Panc1 (cell line): ENCODE data around the gene SULT1C2. TPM values are rescaled to one million over a fixed set of nuclear protein-coding genes. Genes with fewer than 3 reads are reported as not detected.

Source experiments
- ATAC-seq: fragments of 200-7000 bp; cut with Tn5 transposase; 2 replicates; pipeline ENCODE4 v1.9.1; 2020; ENCODE audit warnings: mild to moderate bottlenecking, moderate library complexity
- BruUV-seq: library from RNA; stranded (reverse); fragments of 400-500 nt; replicated peaks from 2 replicates; lab custom pipeline; 2021; lab: Mats Ljungman, UMichigan
- CTCF ChIA-PET: fragments of 300-600 bp; sonication (Branson Sonifier 250); formaldehyde crosslinking; loops from one replicate; lab custom pipeline; 2022; ENCODE audit warnings: antibody characterized with exemption; lab: Charles Lee
- POLR2A ChIA-PET: fragments of 300-600 bp; sonication (Branson Sonifier 250); formaldehyde crosslinking; loops from one replicate; lab custom pipeline; 2022; ENCODE audit warnings: antibody characterized with exemption; lab: Charles Lee
- DNase-seq: peaks from one replicate; pipeline ENCODE4 v3.0.0-alpha.2; 2010; ENCODE audit warnings: low read depth, low spot score
- H3K27ac ChIP-seq: 2 replicates; pipeline ENCODE4 v1.5.1; 2011; ENCODE audit warnings: mild to moderate bottlenecking, low read length, inconsistent platforms
- H3K27me3 ChIP-seq: fragments of 200-500 bp; sonication (Bioruptor generic); 2 replicates; pipeline ENCODE4 v1.6.0; 2014; ENCODE audit warnings: low read length, inconsistent platforms; ENCODE audit not compliant: control insufficient read depth, insufficient read depth
- H3K36me3 ChIP-seq: fragments of 200-500 bp; sonication (Bioruptor generic); 2 replicates; pipeline ENCODE4 v1.5.1; 2014; ENCODE audit warnings: inconsistent platforms, mild to moderate bottlenecking, low read length, moderate library complexity; ENCODE audit not compliant: control insufficient read depth, insufficient read depth
- H3K4me1 ChIP-seq: 2 replicates; pipeline ENCODE4 v1.5.1; 2011; ENCODE audit warnings: inconsistent platforms, mild to moderate bottlenecking, low read length, moderate library complexity; ENCODE audit not compliant: control insufficient read depth, insufficient read depth
- H3K4me3 ChIP-seq, 2 experiments: 2 replicates each; pipeline ENCODE4 v1.5.1; 2011 to 2012; ENCODE audit warnings: low read depth in 2 of 2, low read length in 2 of 2, mild to moderate bottlenecking in 2 of 2, inconsistent platforms in 1 of 2, moderate library complexity in 1 of 2
- H3K9me3 ChIP-seq: fragments of 200-500 bp; sonication (Bioruptor generic); 2 replicates; pipeline ENCODE4 v1.5.1; 2014; ENCODE audit warnings: low read depth, mild to moderate bottlenecking, inconsistent platforms, low read length, moderate library complexity; ENCODE audit not compliant: control insufficient read depth, insufficient read depth
- POLR2AphosphoS5 ChIP-seq: IDR thresholded peaks from 2 replicates; pipeline ENCODE4 v1.6.1; 2012; ENCODE audit warnings: mild to moderate bottlenecking, low read depth, low read length, moderate library complexity
- SIN3A ChIP-seq: IDR thresholded peaks from 2 replicates; pipeline ENCODE4 v1.6.1; 2012; ENCODE audit warnings: low read depth, mild to moderate bottlenecking, low read length, moderate library complexity, borderline replicate concordance; ENCODE audit not compliant: insufficient read depth
- TCF7L2 ChIP-seq: IDR thresholded peaks from 2 replicates; pipeline ENCODE4 v1.6.1; 2011; ENCODE audit warnings: mild to moderate bottlenecking, low read depth, low read length, inconsistent platforms
- in situ Hi-C: cut with HindIII; loops from 2 replicates; pipeline ENCODE4 v1.10.0; 2016; ENCODE audit warnings: low sequenced_read_pairs, low pct_unique_long_range_greater_than_20kb
- intact Hi-C: fragments of 100-400 bp; cut with micrococcal nuclease; formaldehyde crosslinking; loops from one replicate; pipeline ENCODE4 v1.10.0; 2022; ENCODE audit not compliant: unreplicated experiment
- total RNA-seq: library from RNA; stranded (reverse); gene quantifications from one replicate; pipeline ENCODE4 v1.2.1, GENCODE V29; 2021; ENCODE audit not compliant: unreplicated experiment
- TF ChIP-seq, protein P1 (sequence below): fragments of 450-650 bp; IDR thresholded peaks from 2 replicates; pipeline ENCODE4 v1.5.1; 2017; ENCODE audit warnings: mild to moderate bottlenecking
- TF ChIP-seq, protein P2 (sequence below), 2 experiments: IDR thresholded peaks; 2 replicates each; pipeline ENCODE4 v1.6.1; 2011 to 2012; ENCODE audit warnings: low read depth in 2 of 2, control low read depth in 1 of 2, low read length in 1 of 2, mild to moderate bottlenecking in 1 of 2, moderate library complexity in 1 of 2; ENCODE audit not compliant: insufficient read depth in 1 of 2

Gene SULT1C2
- total RNA-seq, 1 experiment from 2014 or later, result 0.31 TPM

DNA sequence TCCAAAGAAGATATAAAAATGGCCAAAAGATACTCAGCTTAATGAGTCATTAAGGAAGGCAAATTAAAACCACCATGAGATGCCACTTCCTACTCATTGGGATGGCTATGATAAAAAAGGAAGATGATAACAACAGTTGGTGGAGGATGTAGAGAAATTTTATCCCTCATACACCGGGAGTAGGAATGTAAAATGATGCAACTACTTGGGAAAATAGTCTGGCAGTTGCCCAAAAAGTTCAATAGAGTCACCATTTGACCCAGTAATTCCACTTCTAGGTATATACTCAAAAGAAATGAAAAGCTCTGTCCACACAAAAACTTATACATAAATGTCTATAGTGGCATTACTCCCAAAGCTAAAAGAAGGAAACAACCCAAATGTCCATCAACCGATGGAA, 10.1 kb upstream of the SULT1C2 start:
- ATAC-seq, result no peak
- intact Hi-C loops, result no loop called here
- TF ChIP-seq, protein P1, sequence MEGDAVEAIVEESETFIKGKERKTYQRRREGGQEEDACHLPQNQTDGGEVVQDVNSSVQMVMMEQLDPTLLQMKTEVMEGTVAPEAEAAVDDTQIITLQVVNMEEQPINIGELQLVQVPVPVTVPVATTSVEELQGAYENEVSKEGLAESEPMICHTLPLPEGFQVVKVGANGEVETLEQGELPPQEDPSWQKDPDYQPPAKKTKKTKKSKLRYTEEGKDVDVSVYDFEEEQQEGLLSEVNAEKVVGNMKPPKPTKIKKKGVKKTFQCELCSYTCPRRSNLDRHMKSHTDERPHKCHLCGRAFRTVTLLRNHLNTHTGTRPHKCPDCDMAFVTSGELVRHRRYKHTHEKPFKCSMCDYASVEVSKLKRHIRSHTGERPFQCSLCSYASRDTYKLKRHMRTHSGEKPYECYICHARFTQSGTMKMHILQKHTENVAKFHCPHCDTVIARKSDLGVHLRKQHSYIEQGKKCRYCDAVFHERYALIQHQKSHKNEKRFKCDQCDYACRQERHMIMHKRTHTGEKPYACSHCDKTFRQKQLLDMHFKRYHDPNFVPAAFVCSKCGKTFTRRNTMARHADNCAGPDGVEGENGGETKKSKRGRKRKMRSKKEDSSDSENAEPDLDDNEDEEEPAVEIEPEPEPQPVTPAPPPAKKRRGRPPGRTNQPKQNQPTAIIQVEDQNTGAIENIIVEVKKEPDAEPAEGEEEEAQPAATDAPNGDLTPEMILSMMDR, result no peak
- TF ChIP-seq POLR2AphosphoS5 (no peak), TCF7L2 (no peak), SIN3A (no peak)
- TF ChIP-seq, protein P2, sequence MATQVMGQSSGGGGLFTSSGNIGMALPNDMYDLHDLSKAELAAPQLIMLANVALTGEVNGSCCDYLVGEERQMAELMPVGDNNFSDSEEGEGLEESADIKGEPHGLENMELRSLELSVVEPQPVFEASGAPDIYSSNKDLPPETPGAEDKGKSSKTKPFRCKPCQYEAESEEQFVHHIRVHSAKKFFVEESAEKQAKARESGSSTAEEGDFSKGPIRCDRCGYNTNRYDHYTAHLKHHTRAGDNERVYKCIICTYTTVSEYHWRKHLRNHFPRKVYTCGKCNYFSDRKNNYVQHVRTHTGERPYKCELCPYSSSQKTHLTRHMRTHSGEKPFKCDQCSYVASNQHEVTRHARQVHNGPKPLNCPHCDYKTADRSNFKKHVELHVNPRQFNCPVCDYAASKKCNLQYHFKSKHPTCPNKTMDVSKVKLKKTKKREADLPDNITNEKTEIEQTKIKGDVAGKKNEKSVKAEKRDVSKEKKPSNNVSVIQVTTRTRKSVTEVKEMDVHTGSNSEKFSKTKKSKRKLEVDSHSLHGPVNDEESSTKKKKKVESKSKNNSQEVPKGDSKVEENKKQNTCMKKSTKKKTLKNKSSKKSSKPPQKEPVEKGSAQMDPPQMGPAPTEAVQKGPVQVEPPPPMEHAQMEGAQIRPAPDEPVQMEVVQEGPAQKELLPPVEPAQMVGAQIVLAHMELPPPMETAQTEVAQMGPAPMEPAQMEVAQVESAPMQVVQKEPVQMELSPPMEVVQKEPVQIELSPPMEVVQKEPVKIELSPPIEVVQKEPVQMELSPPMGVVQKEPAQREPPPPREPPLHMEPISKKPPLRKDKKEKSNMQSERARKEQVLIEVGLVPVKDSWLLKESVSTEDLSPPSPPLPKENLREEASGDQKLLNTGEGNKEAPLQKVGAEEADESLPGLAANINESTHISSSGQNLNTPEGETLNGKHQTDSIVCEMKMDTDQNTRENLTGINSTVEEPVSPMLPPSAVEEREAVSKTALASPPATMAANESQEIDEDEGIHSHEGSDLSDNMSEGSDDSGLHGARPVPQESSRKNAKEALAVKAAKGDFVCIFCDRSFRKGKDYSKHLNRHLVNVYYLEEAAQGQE (IDR thresholded peaks at IDR 0.05; ENCODE audit: insufficient read depth in 1 of 2, low read depth in 2 of 2, low read length in 1 of 2), result no peak
- no peak for DNase-seq
- Histone ChIP-seq H3K36me3 (no peaks in the 10 kb centered on the region), H3K9me3 (no peaks in the 10 kb centered on the region), H3K4me3 (no peak overlapping the region), H3K27me3 (peaks cover 2% of the 10 kb centered on the region; the same call in 1 of the 2 replicates), H3K27ac (no peak overlapping the region), H3K4me1 (no peaks in the 10 kb centered on the region)
- no TSS peak for BruUV-seq
- POLR2A ChIA-PET, result no interaction called here
- CTCF ChIA-PET, result no interaction called here
- in situ Hi-C loops, result no loop called here

DNA sequence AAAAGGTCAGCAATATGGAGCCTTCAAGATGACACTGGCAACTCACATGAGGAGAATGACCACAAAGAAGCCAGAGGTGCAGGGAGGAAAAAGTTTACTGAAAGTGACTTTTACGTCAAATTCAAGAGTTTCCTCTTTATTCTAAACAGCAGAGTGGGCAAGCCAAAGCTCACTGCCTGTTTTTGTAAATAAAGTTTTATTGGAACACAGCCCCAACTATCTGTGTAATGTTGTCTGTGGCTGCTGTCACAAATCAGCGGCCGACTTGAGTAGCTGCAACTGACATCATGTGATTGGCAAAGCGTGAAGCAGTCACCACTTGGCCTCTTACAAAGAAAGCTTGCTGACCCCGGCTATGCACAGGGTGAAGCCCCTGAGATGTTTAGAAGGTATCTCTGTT, 9.2 kb upstream of the SULT1C2 start:
- BruUV-seq, result no TSS peak
- CTCF ChIA-PET, result no interaction called here
- Histone ChIP-seq H3K36me3 (no peaks in the 10 kb centered on the region), H3K4me3 (no peak overlapping the region), H3K27ac (no peak overlapping the region), H3K4me1 (no peaks in the 10 kb centered on the region), H3K9me3 (no peaks in the 10 kb centered on the region), H3K27me3 (peaks cover 2% of the 10 kb centered on the region; the same call in 1 of the 2 replicates)
- POLR2A ChIA-PET, result no interaction called here
- in situ Hi-C loops, result no loop called here
- no peak for DNase-seq
- intact Hi-C loops, result no loop called here
- no peak for ATAC-seq
- TF ChIP-seq POLR2AphosphoS5 (no peak), SIN3A (no peak), TCF7L2 (no peak)
- TF ChIP-seq, protein P2 (IDR thresholded peaks at IDR 0.05; ENCODE audit: insufficient read depth in 1 of 2, low read depth in 2 of 2, low read length in 1 of 2), result no peak
- TF ChIP-seq, protein P1, result no peak
